Body of pancreas (tissue), 4 donors: ENCODE results near the gene NOLC1. TPM values are rescaled to one million over a fixed set of nuclear protein-coding genes. Genes with fewer than 3 reads are reported as not detected.

Experiments used
- ATAC-seq: fragments of 150-250 bp; one replicate; pipeline ENCODE4 v1.9.1; 2016
- DNase-seq, 4 donors: peaks; one replicate each; pipeline ENCODE4 v3.0.0-alpha.2; 2019
- H3K27ac ChIP-seq, 4 donors: fragments of 200-600 bp; sonication (generic); 1 replicate in 3 of 4; 2 replicates in 1 of 4; pipeline versions ENCODE4 v1.5.1 to v1.6.1; 2016 to 2019; ENCODE audit warnings: mild to moderate bottlenecking in 1 of 4, mixed read lengths in 1 of 4, moderate library complexity in 1 of 4
- H3K27me3 ChIP-seq, 2 donors: fragments of 200-600 bp; sonication (generic); one replicate each; pipeline ENCODE4 v1.6.0; 2016; ENCODE audit warnings: mild to moderate bottlenecking in 1 of 2
- H3K36me3 ChIP-seq, 2 donors: fragments of 200-600 bp; sonication (generic); replicated peaks in 1 of 2; 2 replicates each; pipeline ENCODE4 v1.5.1; 2016; ENCODE audit warnings: low read depth in 2 of 2; ENCODE audit not compliant: insufficient read depth in 1 of 2
- H3K4me1 ChIP-seq: fragments of 200-600 bp; sonication (generic); one replicate; pipeline ENCODE4 v1.6.0; 2016
- H3K4me3 ChIP-seq, 2 donors: fragments of 200-600 bp; sonication (generic); 1 replicate in 1 of 2; 2 replicates in 1 of 2; pipeline ENCODE4 v1.5.1; 2016 to 2019
- H3K9me3 ChIP-seq, 3 donors: fragments of 200-600 bp; sonication (generic); 1 replicate in 2 of 3; 2 replicates in 1 of 3; pipeline ENCODE4 v1.5.1; 2016
- CTCF ChIP-seq, 7 experiments: fragments of 450-650 bp in 4 of 7; fragments of 200-600 bp in 3 of 7; sonication (generic) in 3 of 7; IDR thresholded peaks; one replicate each; pipeline ENCODE4 v1.5.1; 2016 to 2019; ENCODE audit warnings: antibody characterized with exemption in 7 of 7
- POLR2A ChIP-seq, 3 donors: fragments of 450-650 bp; IDR thresholded peaks; one replicate each; pipeline ENCODE4 v1.6.1; 2016; ENCODE audit warnings: antibody characterized with exemption in 3 of 3, mild to moderate bottlenecking in 2 of 3
- WGBS, 2 donors: methylation state at CpG; one replicate each; pipeline ENCODE4 v1.1.5; 2017; 5-methylcytosine and 5-hydroxymethylcytosine counted together
- intact Hi-C: fragments of 100-400 bp; cut with DNase I; formaldehyde crosslinking; loops from one replicate; pipeline ENCODE4 v1.15.1; 2023
- total RNA-seq, 2 donors: library from RNA; depleted of rRNA; stranded (reverse); fragments of >200 nt; gene quantifications; one replicate each; pipeline ENCODE4 v1.1.0, GENCODE V29; 2016

NOLC1 gene
- total RNA-seq, 2 donors from 2014 or later = 26.0 to 33.7 TPM

- no peak overlapping the region for H3K27ac ChIP-seq
- WGBS, 2 donors = 47 to 50% methylated on average over 5 of the region's 5 CpGs
- H3K27me3 ChIP-seq = no peaks in the 10 kb centered on the region
- H3K4me3 ChIP-seq = no peak overlapping the region
- DNase-seq (no peak), ATAC-seq (no peak)
- intact Hi-C loops = no loop called here
- no peak for TF ChIP-seq POLR2A (IDR thresholded peaks at IDR 0.05)
- no peak for TF ChIP-seq CTCF (IDR thresholded peaks at IDR 0.05)
- peaks cover 0 to 11% (median 0%) of the 10 kb centered on the region in 3 donors for H3K9me3 ChIP-seq
- H3K36me3 ChIP-seq = no peaks in the 10 kb centered on the region
- H3K4me1 ChIP-seq = no peaks in the 10 kb centered on the region
These were observed 56.3 kb downstream of the NOLC1 start for GRCh38 chr10:102208311-102209035.

- DNase-seq (no peak), ATAC-seq (no peak)
- Histone ChIP-seq H3K4me3 (no peak overlapping the region), H3K4me1 (no peaks in the 10 kb centered on the region), H3K9me3 (no peaks in the 10 kb centered on the region), H3K27ac (no peak overlapping the region), H3K27me3 (no peaks in the 10 kb centered on the region), H3K36me3 (no peaks in the 10 kb centered on the region)
- 76 to 78% methylated on average over 3 of the region's 3 CpGs for WGBS, 2 donors
- no peak for TF ChIP-seq POLR2A (IDR thresholded peaks at IDR 0.05)
- TF ChIP-seq CTCF (IDR thresholded peaks at IDR 0.05) = no peak
- intact Hi-C loops = no loop called here
These were observed 59.6 kb downstream of the NOLC1 start for GRCh38 chr10:102211615-102212299.

Other genes with a start within 250 kb of the NOLC1 start
- gene ARMH3, start 96.2 kb upstream of the NOLC1 start, total RNA-seq = 1 to 10 TPM; 5.6 to 8.3 TPM
- 10 to 100 TPM; 16.6 to 33.0 TPM for gene HPS6, start 87.0 kb upstream of the NOLC1 start, total RNA-seq
- gene LDB1, start 32.0 kb upstream of the NOLC1 start, total RNA-seq = 10 to 100 TPM; 17.1 to 24.4 TPM
- 10 to 100 TPM; 17.9 to 37.6 TPM for gene PPRC1, start 19.3 kb upstream of the NOLC1 start, total RNA-seq
- gene ELOVL3, start 73.9 kb downstream of the NOLC1 start, total RNA-seq = not detected
- not detected for gene PITX3, start 89.1 kb downstream of the NOLC1 start, total RNA-seq
- gene GBF1, start 93.1 kb downstream of the NOLC1 start, total RNA-seq = 10 to 100 TPM; 23.1 to 24.1 TPM
- gene NFKB2, start 243.3 kb downstream of the NOLC1 start, total RNA-seq = 10 to 100 TPM; 17.9 to 30.0 TPM